Adipocyte (in vitro differentiated cells): ENCODE measurements around the gene BAMBI.

Source experiments
- DNase-seq: peaks from one replicate; pipeline ENCODE4 v3.0.0-alpha.2; 2015; ENCODE audit warnings: low read depth
- H3K27me3 ChIP-seq: replicated peaks from 2 replicates; pipeline ENCODE4 v1.7.0; 2013; ENCODE audit warnings: mild to moderate bottlenecking, low read length, moderate library complexity; ENCODE audit not compliant: control insufficient read depth, insufficient read depth
- H3K36me3 ChIP-seq: 2 replicates; pipeline ENCODE4 v1.7.0; 2013; ENCODE audit warnings: low read length, mild to moderate bottlenecking, moderate library complexity; ENCODE audit not compliant: control insufficient read depth, insufficient read depth, severe bottlenecking
- H3K4me1 ChIP-seq: 2 replicates; pipeline ENCODE4 v1.7.0; 2013; ENCODE audit warnings: mild to moderate bottlenecking, low read length, moderate library complexity; ENCODE audit not compliant: control insufficient read depth, insufficient read depth
- H3K4me3 ChIP-seq: 2 replicates; pipeline ENCODE4 v1.7.0; 2013; ENCODE audit warnings: mild to moderate bottlenecking, low read length, moderate library complexity
- H3K9ac ChIP-seq: 2 replicates; pipeline ENCODE4 v1.7.0; 2013; ENCODE audit warnings: mild to moderate bottlenecking, low read length, moderate library complexity
- H3K9me3 ChIP-seq: 2 replicates; pipeline ENCODE4 v1.7.0; 2013; ENCODE audit warnings: mild to moderate bottlenecking, low read length, moderate library complexity; ENCODE audit not compliant: control insufficient read depth

BAMBI gene

DNA sequence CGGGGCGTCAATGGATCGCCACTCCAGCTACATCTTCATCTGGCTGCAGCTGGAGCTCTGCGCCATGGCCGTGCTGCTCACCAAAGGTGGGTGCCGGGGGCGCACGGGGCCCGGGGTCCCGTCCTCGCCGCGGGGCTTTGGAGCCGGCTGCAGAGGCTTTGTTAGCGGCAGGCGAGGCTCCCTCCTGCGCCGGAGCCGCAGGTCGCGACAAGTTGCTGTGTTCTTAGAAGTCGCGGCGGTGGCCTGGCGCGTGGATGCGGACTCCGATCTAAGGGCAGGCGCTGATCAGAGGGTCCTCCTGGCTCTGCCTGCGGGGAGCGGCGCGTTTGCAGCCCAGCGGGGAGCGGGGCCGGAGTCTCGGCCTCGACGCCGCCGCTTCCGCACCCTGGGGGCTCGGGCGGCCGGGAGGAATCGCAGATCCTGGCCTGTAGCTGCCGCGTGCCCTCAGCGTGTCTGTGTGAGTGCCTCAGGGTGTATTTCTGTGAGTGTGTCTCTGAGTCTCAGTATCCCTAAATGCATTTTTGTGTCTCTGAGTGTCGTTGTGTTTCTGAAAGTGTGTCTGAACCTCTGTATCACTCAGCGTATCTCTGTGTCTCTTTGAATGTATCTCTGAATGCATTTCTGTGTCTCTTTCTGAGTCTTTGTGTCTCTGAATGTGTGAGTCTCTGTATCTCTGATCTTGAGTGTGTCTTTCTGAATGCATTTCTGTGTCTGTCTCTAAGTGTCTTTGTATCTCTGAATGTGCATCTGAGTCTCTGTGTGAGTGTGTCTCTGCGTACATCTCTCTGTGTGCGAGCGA lies 766 bp downstream of the BAMBI start:
- Histone ChIP-seq H3K4me1 (peaks cover 23% of the 10 kb centered on the region), H3K9ac (peak overlapping the region; percentile 72), H3K36me3 (peaks cover 17% of the 10 kb centered on the region), H3K9me3 (no peaks in the 10 kb centered on the region), H3K4me3 (peak overlapping the region; percentile 83), H3K27me3 (peaks cover 31% of the 10 kb centered on the region)
- peak; percentile 71 for DNase-seq

DNA sequence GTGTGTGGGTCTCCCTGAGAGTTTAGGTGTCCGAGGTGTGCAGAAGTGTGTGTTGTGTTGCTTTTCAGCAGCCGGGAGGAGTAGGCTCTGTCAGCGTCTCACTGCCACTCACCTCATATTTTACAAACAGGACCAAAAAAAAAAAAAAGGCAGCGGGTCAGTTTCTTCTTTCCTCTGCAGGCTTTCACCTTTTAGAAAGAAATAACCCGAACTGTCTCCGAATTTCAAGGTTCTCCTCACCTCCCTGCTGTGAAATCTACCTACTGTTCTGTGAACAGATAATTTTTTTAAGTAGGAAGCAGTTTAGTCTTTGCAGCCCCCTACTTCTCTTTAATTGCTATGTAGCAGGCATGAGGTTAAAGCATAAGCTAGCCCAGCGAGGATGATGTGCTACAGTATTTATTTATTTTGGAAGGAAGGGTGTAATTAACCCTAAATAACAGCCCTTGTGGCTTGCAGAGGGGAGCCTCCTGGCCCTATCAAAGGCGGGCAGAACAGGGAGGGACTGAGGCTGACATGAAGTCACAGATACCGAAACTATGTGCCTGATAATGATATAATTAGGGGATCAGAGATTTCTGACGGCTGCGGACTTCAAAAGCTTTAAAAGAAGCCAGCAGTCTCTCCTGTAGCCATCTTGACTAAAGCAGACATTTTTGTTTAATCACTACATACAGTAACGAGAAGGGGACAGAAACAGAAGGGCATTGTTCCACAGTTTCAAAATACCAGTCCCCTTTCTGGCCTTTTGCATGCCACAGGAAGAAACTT lies 1.6 kb downstream of the BAMBI start:
- Histone ChIP-seq H3K27me3 (peaks cover 23% of the 10 kb centered on the region), H3K4me3 (peak overlapping the region; percentile 83), H3K36me3 (peaks cover 19% of the 10 kb centered on the region), H3K9ac (peak overlapping the region; percentile 72), H3K9me3 (no peaks in the 10 kb centered on the region), H3K4me1 (peaks cover 23% of the 10 kb centered on the region)
- peak; percentile 46 for DNase-seq

DNA sequence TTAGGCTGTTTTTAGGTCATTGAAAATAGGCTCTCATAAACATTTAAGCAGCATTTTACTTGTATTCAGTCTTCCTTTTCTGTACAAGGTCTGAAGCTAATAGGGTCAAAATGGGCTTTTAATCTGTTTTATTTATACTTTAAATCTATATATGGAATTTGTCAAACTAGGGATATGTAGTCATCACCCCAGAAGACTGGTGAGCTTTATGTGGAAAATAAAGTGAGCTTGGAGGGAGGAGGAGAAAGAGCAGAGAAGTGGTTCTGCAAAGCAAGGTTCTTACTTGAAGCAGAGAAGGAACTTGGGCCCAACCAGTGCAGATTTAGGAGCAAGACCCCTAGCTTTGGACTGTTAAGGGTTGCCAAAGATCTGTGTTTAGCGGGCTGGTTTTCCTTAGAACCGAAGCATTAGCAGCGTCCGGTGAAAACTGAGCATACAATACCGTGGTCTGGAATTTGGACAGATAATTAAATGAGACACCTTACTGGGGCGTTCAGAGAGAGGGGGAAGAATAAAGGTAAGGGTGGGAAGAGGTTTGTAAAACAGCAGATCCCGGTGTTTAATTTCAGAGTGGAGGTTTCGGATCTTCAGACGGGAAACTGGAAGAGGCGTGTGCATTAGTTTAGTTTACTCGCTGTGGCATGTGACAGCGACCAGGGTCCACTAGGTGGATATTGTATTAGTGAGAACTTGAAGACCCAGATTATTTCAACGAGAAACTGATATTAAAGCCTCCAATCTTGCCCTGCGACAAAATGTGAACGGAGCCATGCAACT lies 2.4 kb downstream of the BAMBI start:
- DNase-seq: no peak
- Histone ChIP-seq H3K9me3 (no peaks in the 10 kb centered on the region), H3K4me1 (peaks cover 23% of the 10 kb centered on the region), H3K4me3 (peak overlapping the region; percentile 83), H3K27me3 (peaks cover 18% of the 10 kb centered on the region), H3K36me3 (peaks cover 23% of the 10 kb centered on the region), H3K9ac (peak overlapping the region; percentile 72)

DNA sequence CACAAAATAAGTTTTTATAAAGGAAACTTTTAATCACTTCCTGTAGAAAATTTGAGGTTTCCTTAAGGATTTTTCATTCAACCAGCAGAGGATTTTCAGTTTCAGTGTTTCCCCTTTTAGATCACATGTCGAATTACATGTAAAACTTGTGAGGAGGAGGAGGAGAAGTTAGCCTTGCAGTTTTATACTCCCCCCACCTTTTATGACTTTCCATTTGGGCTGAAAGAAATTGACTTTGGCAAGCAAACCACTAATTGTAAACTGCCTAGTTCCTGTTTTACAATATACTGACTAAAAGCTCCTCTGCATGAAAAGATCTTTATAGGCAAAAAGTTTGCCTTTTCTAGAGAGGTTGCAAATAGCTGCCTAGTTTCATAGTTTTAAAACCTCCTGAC lies 3.0 kb downstream of the BAMBI start:
- no peaks in the 10 kb centered on the region for H3K9me3 ChIP-seq
- peak overlapping the region; percentile 83 for H3K4me3 ChIP-seq
- peaks cover 12% of the 10 kb centered on the region for H3K27me3 ChIP-seq
- H3K36me3 ChIP-seq: peaks cover 23% of the 10 kb centered on the region
- no peak for DNase-seq
- H3K4me1 ChIP-seq: peaks cover 23% of the 10 kb centered on the region
- no peak overlapping the region for H3K9ac ChIP-seq

DNA sequence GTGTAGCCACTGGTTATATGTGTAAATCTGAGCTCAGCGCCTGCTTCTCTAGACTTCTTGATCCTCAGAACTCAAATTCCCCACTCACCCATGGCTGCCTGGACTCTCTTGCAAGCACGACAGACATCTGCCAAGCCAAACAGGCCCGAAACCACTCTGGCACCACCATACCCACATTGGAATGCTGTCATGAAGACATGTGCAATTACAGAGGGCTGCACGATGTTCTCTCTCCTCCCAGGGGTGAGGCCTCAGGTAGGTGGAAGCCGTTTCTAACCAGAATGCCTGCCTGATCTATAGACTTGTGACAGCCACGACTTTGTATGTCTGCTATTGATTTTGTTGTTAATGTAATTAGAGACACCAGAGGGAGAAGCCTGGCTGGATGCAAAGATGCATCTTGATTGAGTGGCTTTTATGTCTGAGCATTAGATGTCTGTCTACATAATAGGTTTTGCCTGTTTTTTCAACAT lies 4.0 kb downstream of the BAMBI start:
- H3K27me3 ChIP-seq: peaks cover 4% of the 10 kb centered on the region
- peaks cover 23% of the 10 kb centered on the region for H3K4me1 ChIP-seq
- peaks cover 23% of the 10 kb centered on the region for H3K36me3 ChIP-seq
- H3K9me3 ChIP-seq: no peaks in the 10 kb centered on the region
- H3K4me3 ChIP-seq: no peak overlapping the region
- DNase-seq: no peak
- H3K9ac ChIP-seq: no peak overlapping the region

DNA sequence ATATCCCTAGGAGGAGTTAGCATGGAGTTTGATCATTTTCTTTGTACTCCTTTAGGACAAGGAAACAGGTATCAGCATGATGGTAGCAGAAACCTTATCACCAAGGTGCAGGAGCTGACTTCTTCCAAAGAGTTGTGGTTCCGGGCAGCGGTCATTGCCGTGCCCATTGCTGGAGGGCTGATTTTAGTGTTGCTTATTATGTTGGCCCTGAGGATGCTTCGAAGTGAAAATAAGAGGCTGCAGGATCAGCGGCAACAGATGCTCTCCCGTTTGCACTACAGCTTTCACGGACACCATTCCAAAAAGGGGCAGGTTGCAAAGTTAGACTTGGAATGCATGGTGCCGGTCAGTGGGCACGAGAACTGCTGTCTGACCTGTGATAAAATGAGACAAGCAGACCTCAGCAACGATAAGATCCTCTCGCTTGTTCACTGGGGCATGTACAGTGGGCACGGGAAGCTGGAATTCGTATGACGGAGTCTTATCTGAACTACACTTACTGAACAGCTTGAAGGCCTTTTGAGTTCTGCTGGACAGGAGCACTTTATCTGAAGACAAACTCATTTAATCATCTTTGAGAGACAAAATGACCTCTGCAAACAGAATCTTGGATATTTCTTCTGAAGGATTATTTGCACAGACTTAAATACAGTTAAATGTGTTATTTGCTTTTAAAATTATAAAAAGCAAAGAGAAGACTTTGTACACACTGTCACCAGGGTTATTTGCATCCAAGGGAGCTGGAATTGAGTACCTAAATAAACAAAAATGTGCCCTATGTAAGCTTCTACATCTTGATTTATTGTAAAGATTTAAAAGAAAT lies 4.8 kb downstream of the BAMBI start:
- Histone ChIP-seq H3K36me3 (peaks cover 23% of the 10 kb centered on the region), H3K9ac (no peak overlapping the region), H3K27me3 (no peaks in the 10 kb centered on the region), H3K9me3 (no peaks in the 10 kb centered on the region), H3K4me3 (no peak overlapping the region), H3K4me1 (peaks cover 23% of the 10 kb centered on the region)
- no peak for DNase-seq

DNA sequence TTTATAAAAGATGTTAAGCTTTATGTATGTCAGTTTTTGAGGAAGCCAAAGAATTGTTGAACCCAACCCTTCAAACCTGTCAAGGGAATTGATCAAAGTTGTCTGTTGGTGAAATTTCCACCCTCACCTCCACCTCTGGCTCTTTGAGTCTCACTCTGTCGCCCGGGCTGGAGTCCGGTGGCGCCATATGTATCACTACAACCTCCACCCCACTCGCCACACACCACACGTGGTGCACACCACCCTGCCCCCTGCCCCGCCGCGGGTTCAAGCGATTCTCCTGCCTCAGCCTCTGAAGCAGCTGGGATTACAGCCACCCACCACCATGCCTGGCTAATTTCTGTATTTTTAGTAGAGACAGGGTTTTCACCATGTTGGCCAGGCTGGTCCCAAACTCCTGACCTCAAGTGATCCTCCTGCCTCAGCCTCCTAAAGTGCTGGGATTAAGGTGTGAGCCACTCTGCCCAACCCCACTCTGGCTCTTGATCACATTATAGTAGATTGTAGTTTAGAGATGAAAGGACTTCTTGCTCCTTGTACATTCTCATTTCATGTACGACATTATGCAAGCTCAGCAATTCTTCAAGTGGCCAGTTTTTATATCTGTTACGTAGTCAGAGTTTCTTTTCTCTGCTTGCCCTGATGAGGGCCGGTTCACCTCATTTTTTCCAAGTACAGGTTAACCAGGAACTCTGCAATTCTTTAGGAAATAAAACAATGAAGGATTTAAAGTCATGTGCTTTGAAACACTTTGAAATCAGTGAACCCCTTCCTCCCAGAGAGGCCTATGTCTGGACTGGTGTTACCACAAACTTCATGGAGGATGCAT lies 7.0 kb downstream of the BAMBI start:
- no peak for DNase-seq
- no peak overlapping the region for H3K9ac ChIP-seq
- H3K4me1 ChIP-seq: peaks cover 28% of the 10 kb centered on the region
- no peak overlapping the region for H3K4me3 ChIP-seq
- H3K27me3 ChIP-seq: no peaks in the 10 kb centered on the region
- peaks cover 23% of the 10 kb centered on the region for H3K36me3 ChIP-seq
- no peaks in the 10 kb centered on the region for H3K9me3 ChIP-seq

DNA sequence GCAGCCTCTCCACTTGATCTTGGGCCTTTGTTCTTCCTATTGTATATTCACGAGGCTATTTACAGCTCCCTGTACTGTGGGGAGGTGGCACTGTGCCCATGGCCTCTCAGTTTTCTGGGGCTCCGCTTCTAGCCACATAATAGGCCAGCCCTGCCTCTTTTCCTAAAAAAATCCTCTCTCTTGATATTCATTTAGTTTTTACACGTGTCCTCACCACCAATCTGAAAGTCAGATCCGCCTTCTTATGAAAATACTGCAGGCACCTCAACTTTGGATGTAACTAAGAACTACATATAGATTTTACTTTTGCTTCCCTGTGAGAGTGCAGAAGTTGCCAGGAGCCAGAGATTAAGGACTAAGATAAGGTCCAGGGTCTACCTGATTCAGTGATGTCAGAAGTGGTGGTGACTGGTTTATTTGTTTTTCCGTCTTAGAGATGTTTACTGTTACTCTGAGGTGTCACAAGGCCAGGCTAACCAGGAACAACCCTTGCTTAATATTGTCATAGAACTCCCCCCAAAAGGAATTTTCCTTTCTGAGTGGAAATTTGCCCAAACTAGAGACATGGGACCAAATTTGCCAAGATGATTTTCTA lies 7.8 kb downstream of the BAMBI start:
- Histone ChIP-seq H3K9ac (no peak overlapping the region), H3K4me1 (peaks cover 22% of the 10 kb centered on the region), H3K4me3 (no peak overlapping the region)

DNA sequence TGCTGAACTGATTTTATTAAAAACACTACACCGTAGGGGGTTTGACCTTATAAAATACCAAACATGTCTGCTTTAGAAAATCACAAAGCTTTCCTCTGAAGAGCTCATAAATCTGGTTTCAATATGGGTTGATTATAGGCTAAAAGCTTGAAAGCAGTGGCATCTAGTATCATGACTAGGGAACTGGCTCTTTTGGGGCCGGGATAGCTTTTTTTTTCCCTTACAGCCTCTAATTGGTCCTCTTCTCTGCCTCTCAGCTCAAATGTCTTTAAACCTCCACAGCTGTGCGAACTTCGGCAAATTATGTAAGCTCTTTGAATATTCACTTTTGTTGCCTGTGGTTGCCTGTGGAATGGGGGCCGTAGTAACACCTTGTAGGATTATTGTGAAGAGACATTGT lies 8.4 kb downstream of the BAMBI start:
- no peaks in the 10 kb centered on the region for H3K27me3 ChIP-seq
- no peak overlapping the region for H3K9ac ChIP-seq
- H3K4me3 ChIP-seq: no peak overlapping the region
- peaks cover 23% of the 10 kb centered on the region for H3K36me3 ChIP-seq
- no peak for DNase-seq
- H3K9me3 ChIP-seq: no peaks in the 10 kb centered on the region
- H3K4me1 ChIP-seq: peaks cover 17% of the 10 kb centered on the region

More for the DNA sequence above, 7.8 kb downstream of the BAMBI start:
- no peak for DNase-seq
- Histone ChIP-seq H3K36me3 (peaks cover 23% of the 10 kb centered on the region), H3K9me3 (no peaks in the 10 kb centered on the region), H3K27me3 (no peaks in the 10 kb centered on the region)
